Muscle of arm (tissue), 14 donors: Measurements from ENCODE around the gene PROX1. TPM values are rescaled to one million over a fixed set of nuclear protein-coding genes. Genes with fewer than 3 reads are reported as not detected.
A peak's percentile ranks its signal among the peaks of the same experiment; 100 is the strongest.

Experiments used
- DNase-seq: peaks from one replicate; pipeline ENCODE4 v3.0.0-alpha.2; 2013
- long read RNA-seq, 11 donors: transcript quantifications; one replicate each; lab custom pipeline, GENCODE V29; 2026
- polyA plus RNA-seq, 12 donors: library from polyadenylated mRNA; unstranded; fragments of 120-200 nt; gene quantifications; one replicate each; pipeline ENCODE4 v1.2.1, GENCODE V29; 2013; ENCODE audit not compliant: insufficient read length in 12 of 12

The PROX1 gene
- 10 to 100 TPM in 11 of 12 donors, not detected in 1; 10.9 to 21.2 (median 14.8) TPM for polyA plus RNA-seq
- long read RNA-seq, donor 1 = 0 reads
- long read RNA-seq, donor 2, full-length matches to known transcripts = 1 of 11 reads
- long read RNA-seq, donor 2, partial matches to known transcripts = 10 of 11 reads
- long read RNA-seq, donor 2, other reads (novel, unspliced or antisense) = 0 of 11 reads
- long read RNA-seq, donor 3, partial matches to known transcripts = 5 of 5 reads
- long read RNA-seq, donor 3, other reads (novel, unspliced or antisense) = 0 of 5 reads
- long read RNA-seq, donor 4 = 0 reads
- long read RNA-seq, donor 5, full-length matches to known transcripts = 3 of 3 reads
- long read RNA-seq, donor 5, partial matches to known transcripts = 0 of 3 reads
- long read RNA-seq, donor 5, other reads (novel, unspliced or antisense) = 0 of 3 reads
- long read RNA-seq, donor 6 = 0 reads
- long read RNA-seq, donor 7 = 0 reads
- long read RNA-seq, donor 8, full-length matches to known transcripts = 1 of 1 reads
- long read RNA-seq, donor 8, partial matches to known transcripts = 0 of 1 reads
- long read RNA-seq, donor 8, other reads (novel, unspliced or antisense) = 0 of 1 reads
- long read RNA-seq, donor 9, partial matches to known transcripts = 6 of 6 reads
- long read RNA-seq, donor 9, other reads (novel, unspliced or antisense) = 0 of 6 reads
- long read RNA-seq, donor 10, full-length matches to known transcripts = 3 of 3 reads
- long read RNA-seq, donor 10, partial matches to known transcripts = 0 of 3 reads
- long read RNA-seq, donor 10, other reads (novel, unspliced or antisense) = 0 of 3 reads
- long read RNA-seq, donor 11, partial matches to known transcripts = 9 of 9 reads
- long read RNA-seq, donor 11, other reads (novel, unspliced or antisense) = 0 of 9 reads

DNA sequence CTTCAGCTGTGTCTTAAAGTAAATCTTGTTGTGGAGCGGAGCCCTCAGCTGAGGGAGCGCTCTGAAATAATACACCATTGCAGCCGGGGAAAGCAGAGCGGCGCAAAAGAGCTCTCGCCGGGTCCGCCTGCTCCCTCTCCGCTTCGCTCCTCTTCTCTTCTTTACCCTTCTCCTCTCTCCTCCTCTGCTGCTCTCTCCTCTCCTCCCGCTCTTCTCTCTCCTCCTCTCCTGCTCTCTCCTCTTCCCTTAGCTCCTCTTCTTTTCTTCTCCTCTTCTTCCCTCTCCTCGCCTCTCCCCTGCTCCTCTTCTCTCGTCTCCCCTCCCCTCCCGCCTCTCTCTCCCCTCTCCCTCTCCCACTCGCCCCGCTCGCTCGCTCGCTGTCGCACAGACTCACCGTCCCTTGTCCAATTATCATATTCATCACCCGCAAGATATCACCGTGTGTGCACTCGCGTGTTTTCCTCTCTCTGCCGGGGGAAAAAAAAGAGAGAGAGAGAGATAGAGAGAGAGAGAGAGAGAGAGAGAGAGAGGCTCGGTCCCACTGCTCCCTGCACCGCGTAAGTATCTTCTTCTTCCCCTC lies at the start of gene PROX1:
Gene PROX1, plus strand, starts transcription at position 47 of the 580 bp plus-strand sequence. CDS start 8,563 bp downstream, outside the sequence.
- peak; percentile 92 for DNase-seq

- no peak for DNase-seq
These were observed 49.0 kb upstream of the PROX1 start for GRCh38 chr1:213938776-213939175.

DNA sequence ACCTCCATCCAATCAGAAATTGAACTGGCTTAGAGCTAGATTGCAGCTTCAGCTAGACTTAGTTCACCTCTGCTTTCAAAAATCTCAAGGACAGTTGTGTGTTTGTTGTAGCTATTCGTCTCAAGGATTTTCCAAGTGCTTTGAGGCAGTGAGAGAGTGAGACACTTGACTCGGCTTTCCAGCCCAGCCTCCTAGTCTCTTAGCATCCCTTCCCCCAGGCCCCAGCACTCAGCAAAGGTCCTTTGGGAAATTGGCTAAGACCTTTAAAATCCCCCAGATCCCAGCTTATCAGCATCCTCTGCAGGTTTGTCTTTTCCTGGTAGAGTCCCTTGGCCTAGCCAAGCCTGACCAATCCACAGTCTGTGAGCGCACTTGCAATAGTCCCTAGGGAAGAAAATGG lies 47.9 kb upstream of the PROX1 start:
- no peak for DNase-seq

DNA sequence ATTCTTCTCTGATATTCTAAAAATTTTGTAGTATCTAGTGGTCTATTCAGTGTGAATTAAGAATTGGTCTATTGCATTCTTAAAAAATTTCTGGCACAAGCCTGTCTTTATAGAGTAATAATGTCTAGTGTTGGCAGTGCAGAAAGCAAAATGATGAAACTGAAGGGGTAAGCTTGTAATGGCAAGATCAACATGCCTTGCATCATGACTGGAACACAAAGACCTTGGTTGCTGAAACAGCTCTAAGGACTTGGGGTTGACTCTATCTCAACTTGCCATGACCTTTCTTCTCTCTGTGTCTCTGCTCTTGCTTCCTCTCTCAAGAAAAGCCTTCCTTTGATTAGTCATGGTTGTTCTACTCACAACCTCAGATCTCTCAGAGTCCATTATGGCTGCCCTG lies 46.8 kb upstream of the PROX1 start:
- no peak for DNase-seq

- no peak for DNase-seq
These were observed 45.7 kb upstream of the PROX1 start for GRCh38 chr1:213942061-213942460.

- DNase-seq = no peak
These were observed 40.5 kb upstream of the PROX1 start for GRCh38 chr1:213947200-213947801.

DNA sequence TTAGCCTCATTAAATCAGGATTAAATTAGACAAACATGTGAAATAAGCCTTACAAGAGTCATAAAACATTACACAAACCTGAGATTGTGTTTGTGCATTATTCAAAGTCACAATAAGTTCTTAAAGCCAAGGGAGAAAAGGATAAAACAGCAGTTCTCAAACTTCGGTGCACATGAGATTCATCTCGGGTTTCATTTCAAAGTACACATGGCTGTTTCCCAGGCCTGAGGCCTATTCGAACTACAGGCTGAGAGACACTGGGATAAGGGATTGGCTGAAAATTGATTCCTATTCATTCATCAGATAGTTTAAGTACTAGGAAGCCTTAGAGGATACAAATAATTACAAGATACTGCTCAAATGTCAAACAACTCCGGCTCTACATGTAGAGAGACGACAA lies 35.9 kb upstream of the PROX1 start:
- DNase-seq = no peak

DNA sequence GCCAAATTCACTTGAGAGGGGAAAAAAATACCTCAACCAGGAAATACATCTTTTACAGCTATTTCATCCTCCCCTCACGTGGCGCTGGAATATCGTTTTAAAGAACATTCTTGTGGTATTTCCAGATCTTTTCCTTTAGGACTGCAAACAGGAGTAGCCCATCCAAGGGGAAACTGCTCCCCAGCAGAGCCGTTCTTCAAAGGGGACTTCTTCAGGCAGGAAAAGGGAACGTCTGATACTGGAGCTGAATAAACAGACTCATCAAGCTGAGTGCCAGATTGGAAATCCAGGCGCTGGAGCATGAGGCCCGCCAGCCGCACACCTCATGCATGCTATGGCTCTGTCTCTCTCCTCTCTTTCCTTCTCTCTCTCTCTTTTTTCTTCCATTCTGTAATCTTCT lies 34.0 kb upstream of the PROX1 start:
- peak; percentile 16 for DNase-seq

DNA sequence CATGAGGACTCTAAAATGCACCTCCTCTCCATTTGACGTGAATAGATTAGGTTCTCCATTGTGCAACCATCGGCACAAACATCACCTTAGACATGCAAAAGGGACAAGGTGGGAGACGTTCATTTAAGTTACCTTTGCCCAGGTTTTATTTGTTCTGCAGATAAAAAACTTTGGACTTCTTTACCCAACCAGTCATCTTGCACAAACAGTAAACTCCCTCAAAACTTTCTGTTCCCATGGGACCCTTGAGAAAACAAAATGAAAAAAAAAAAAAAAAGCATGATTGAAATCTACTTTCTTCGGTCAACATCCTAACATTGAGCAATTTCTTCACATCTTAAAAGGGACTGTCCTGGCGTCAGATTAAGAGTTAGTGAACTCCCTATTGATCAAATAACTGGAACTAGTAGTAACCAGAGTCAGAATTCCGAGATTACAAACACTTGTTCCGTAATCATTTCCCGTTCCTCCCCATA lies 31.4 kb upstream of the PROX1 start:
- no peak for DNase-seq

DNA sequence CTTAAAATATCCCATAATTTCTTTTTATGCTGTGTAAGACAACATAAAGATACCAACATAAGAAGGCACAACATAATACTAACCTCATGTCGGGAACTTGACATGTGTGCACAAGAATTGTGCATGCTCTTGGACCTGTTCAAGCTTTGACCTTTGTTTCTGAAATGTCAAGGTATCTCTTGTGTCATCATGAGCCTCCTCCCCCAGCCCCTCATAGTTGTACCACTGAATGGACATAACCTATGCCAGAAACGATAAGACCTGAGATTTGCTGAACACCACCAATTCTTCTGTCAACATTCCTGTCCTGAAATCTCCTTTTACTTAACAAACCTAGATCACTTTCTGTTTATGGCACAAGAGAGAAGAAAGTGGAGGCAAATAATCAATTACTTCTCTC lies 29.4 kb upstream of the PROX1 start:
- no peak for DNase-seq

- no peak for DNase-seq
These were observed 26.8 kb upstream of the PROX1 start for GRCh38 chr1:213960963-213961362.

- no peak for DNase-seq
These were observed 25.3 kb upstream of the PROX1 start for GRCh38 chr1:213962508-213962907.

GRCh38 chr1:213966122-213966521 lies 21.7 kb upstream of the PROX1 start:
- DNase-seq = no peak

- DNase-seq = no peak
These were observed 19.5 kb upstream of the PROX1 start for GRCh38 chr1:213968146-213968825.

GRCh38 chr1:213969958-213970555 lies 17.7 kb upstream of the PROX1 start:
- no peak for DNase-seq

- no peak for DNase-seq
These were observed 15.6 kb upstream of the PROX1 start for GRCh38 chr1:213972141-213972540.

DNA sequence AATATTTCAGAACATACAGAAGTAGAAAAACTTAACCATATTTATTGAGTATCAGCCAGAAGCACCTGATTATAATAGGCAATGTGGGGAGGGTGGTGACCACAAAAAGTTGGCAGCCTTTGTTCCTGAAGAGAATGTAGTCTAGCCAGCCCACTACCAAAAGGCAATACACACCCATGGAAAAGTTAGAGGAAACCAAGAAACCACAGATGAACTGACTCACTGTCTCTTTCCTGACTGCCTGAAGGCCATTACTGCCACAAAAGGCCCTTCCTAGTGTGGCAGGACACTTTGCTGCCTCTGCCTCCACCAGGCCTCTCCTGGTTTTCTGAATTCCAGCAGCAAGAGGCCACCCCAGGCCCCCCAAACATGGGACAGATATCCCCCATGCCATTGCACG lies 14.6 kb upstream of the PROX1 start:
- DNase-seq = no peak

GRCh38 chr1:213976665-213977485 lies 10.9 kb upstream of the PROX1 start:
- DNase-seq = no peak

GRCh38 chr1:213977486-213977842 lies 10.3 kb upstream of the PROX1 start:
- no peak for DNase-seq

- no peak for DNase-seq
These were observed 9.9 kb upstream of the PROX1 start for GRCh38 chr1:213977909-213978308.
